GM23248 (cell line): ENCODE data around the gene MDH2. TPM values are rescaled to one million over a fixed set of nuclear protein-coding genes. Genes with fewer than 3 reads are reported as not detected.
"Not testable (repeated sequence)": the region's sequence is repeated elsewhere in the genome, so short reads cannot be mapped to it uniquely, and the experiment has no call there.

ENCODE experiments used
- DNase-seq: peaks from one replicate; pipeline ENCODE4 v3.0.0-alpha.2; 2015
- H2AFZ ChIP-seq: fragments of 200-600 bp; sonication (generic); 2 replicates; pipeline ENCODE4 v1.6.1; 2016; ENCODE audit warnings: antibody characterized with exemption
- H3F3A ChIP-seq: fragments of 200-600 bp; sonication (generic); 2 replicates; pipeline ENCODE4 v1.6.1; 2016; ENCODE audit warnings: mild to moderate bottlenecking, antibody characterized with exemption, mixed run types; ENCODE audit not compliant: insufficient read depth
- H3K27ac ChIP-seq: fragments of 200-600 bp; sonication (generic); 2 replicates; pipeline ENCODE4 v1.5.1; 2016; ENCODE audit warnings: mild to moderate bottlenecking
- H3K27me3 ChIP-seq: fragments of 200-600 bp; sonication (generic); replicated peaks from 2 replicates; pipeline ENCODE4 v1.6.1; 2016; ENCODE audit warnings: mild to moderate bottlenecking; ENCODE audit not compliant: insufficient read depth
- H3K36me3 ChIP-seq: fragments of 200-600 bp; sonication (generic); 2 replicates; pipeline ENCODE4 v1.6.1; 2016; ENCODE audit warnings: low read depth, mild to moderate bottlenecking
- H3K4me1 ChIP-seq: fragments of 200-600 bp; sonication (generic); 2 replicates; pipeline ENCODE4 v1.6.1; 2016; ENCODE audit warnings: mild to moderate bottlenecking; ENCODE audit not compliant: insufficient read depth
- H3K4me2 ChIP-seq: fragments of 200-600 bp; sonication (generic); one replicate; pipeline ENCODE4 v1.6.1; 2016; ENCODE audit warnings: mild to moderate bottlenecking; ENCODE audit not compliant: unreplicated experiment
- H3K4me3 ChIP-seq: fragments of 200-600 bp; sonication (generic); 2 replicates; pipeline ENCODE4 v1.5.1; 2016; ENCODE audit warnings: mild to moderate bottlenecking
- H3K79me2 ChIP-seq: fragments of 200-600 bp; sonication (generic); 2 replicates; pipeline ENCODE4 v1.6.1; 2016; ENCODE audit warnings: mild to moderate bottlenecking; ENCODE audit not compliant: insufficient read depth
- H3K9ac ChIP-seq: fragments of 200-600 bp; sonication (generic); 2 replicates; pipeline ENCODE4 v1.6.1; 2016; ENCODE audit warnings: mild to moderate bottlenecking
- H3K9me2 ChIP-seq: fragments of 200-600 bp; sonication (generic); 2 replicates; pipeline ENCODE4 v1.6.1; 2016; ENCODE audit warnings: mixed run types, mild to moderate bottlenecking, moderate library complexity; ENCODE audit not compliant: insufficient read depth
- H3K9me3 ChIP-seq: fragments of 200-600 bp; sonication (generic); one replicate; pipeline ENCODE4 v1.6.1; 2017; ENCODE audit warnings: low read depth
- H4K20me1 ChIP-seq: fragments of 200-600 bp; sonication (generic); 2 replicates; pipeline ENCODE4 v1.6.0; 2016; ENCODE audit not compliant: insufficient read depth
- EZH2 ChIP-seq: fragments of 200-600 bp; sonication (generic); IDR thresholded peaks from 2 replicates; pipeline ENCODE4 v1.6.1; 2018; ENCODE audit warnings: antibody characterized with exemption, mild to moderate bottlenecking; ENCODE audit not compliant: insufficient read depth, poor library complexity, severe bottlenecking
- EZH2phosphoT487 ChIP-seq: fragments of 200-600 bp; sonication (generic); IDR thresholded peaks from 2 replicates; pipeline ENCODE4 v1.6.1; 2018; ENCODE audit warnings: antibody characterized with exemption, moderate library complexity, mild to moderate bottlenecking, low read depth; ENCODE audit not compliant: insufficient read depth
- WGBS, 2 experiments: methylation state at CpG; one replicate each; pipeline ENCODE4 v1.1.6; 2015 to 2017; ENCODE audit warnings: low lambda C conversion rate in 2 of 2, low coverage in 1 of 2; ENCODE audit errors: missing lambda C conversion rate in 2 of 2; 5-methylcytosine and 5-hydroxymethylcytosine counted together
- in situ Hi-C: fragments of 300-500 bp; cut with MboI; formaldehyde crosslinking; loops from 2 replicates; pipeline ENCODE4 v1.15.0; 2020
- polyA plus RNA-seq: library from polyadenylated mRNA; unstranded; fragments of >200 nt; fragmentation: Nextera tagmentation; extraction: Ambion mirVana; gene quantifications from 2 replicates; pipeline ENCODE4 v1.2.1, GENCODE V29; 2016
- total RNA-seq: library from RNA; depleted of rRNA; stranded (reverse); fragments of >200 nt; shearing (Covaris generic); gene quantifications from 2 replicates; pipeline ENCODE4 v1.2.3, GENCODE V29; 2014

Gene MDH2
- total and polyA plus RNA-seq, 2 experiments from 2014 or later: 72.4 to 250 TPM

- Histone ChIP-seq H3K9me3 (no peaks in the 10 kb centered on the region), H2AFZ (no peak overlapping the region), H3F3A (peaks cover 28% of the 10 kb centered on the region), H3K4me1 (peaks cover 22% of the 10 kb centered on the region), H4K20me1 (no peaks in the 10 kb centered on the region; the same call in 1 of the 2 replicates), H3K9ac (no peak overlapping the region), H3K27ac (no peak overlapping the region), H3K4me2 (no peak overlapping the region), H3K27me3 (no peaks in the 10 kb centered on the region), H3K36me3 (peaks cover 50% of the 10 kb centered on the region), H3K4me3 (no peak overlapping the region), H3K79me2 (peaks cover 62% of the 10 kb centered on the region), H3K9me2 (no peaks in the 10 kb centered on the region)
- in situ Hi-C loops: no loop called here
- TF ChIP-seq EZH2phosphoT487 (no peak), EZH2 (no peak)
- no peak for DNase-seq
- WGBS, 2 experiments: 84 to 85% methylated on average over 11 of the region's 11 CpGs
Measured at GRCh38 chr7:76057813-76058145, 9.9 kb downstream of the MDH2 start.

- H3K27ac ChIP-seq, H3K4me3 ChIP-seq, H3K9me3 ChIP-seq, in situ Hi-C loops, DNase-seq, H3K9me2 ChIP-seq, H4K20me1 ChIP-seq, H3K27me3 ChIP-seq, H3K9ac ChIP-seq, H2AFZ ChIP-seq, H3K4me2 ChIP-seq: not testable (repeated sequence)
- Histone ChIP-seq H3K36me3 (peaks cover 50% of the 10 kb centered on the region), H3K79me2 (peaks cover 53% of the 10 kb centered on the region), H3F3A (peaks cover 18% of the 10 kb centered on the region), H3K4me1 (peaks cover 16% of the 10 kb centered on the region)
- 97% methylated on average over 7 of the region's 7 CpGs for WGBS, 2 experiments
Measured at GRCh38 chr7:76058745-76059144, 10.8 kb downstream of the MDH2 start.

GRCh38 chr7:76060842-76061241, 12.9 kb downstream of the MDH2 start:
- TF ChIP-seq EZH2 (no peak), EZH2phosphoT487 (no peak)
- Histone ChIP-seq H3K27me3 (no peaks in the 10 kb centered on the region), H3F3A (no peaks in the 10 kb centered on the region), H3K36me3 (peaks cover 54% of the 10 kb centered on the region; the same call in 1 of the 2 replicates), H3K9me2 (no peaks in the 10 kb centered on the region), H3K9ac (no peak overlapping the region), H2AFZ (no peak overlapping the region), H3K4me2 (no peak overlapping the region), H4K20me1 (no peaks in the 10 kb centered on the region; the same call in 1 of the 2 replicates), H3K27ac (no peak overlapping the region), H3K4me1 (no peaks in the 10 kb centered on the region), H3K4me3 (no peak overlapping the region), H3K9me3 (no peaks in the 10 kb centered on the region), H3K79me2 (peaks cover 32% of the 10 kb centered on the region)
- 39 to 43% methylated on average over 6 of the region's 6 CpGs for WGBS, 2 experiments
- in situ Hi-C loops: no loop called here
- DNase-seq: no peak

GRCh38 chr7:76062254-76062653, 14.3 kb downstream of the MDH2 start:
- H3K9me3 ChIP-seq: no peaks in the 10 kb centered on the region
- no peak overlapping the region for H3K27ac ChIP-seq
- H3K4me3 ChIP-seq: no peak overlapping the region
- TF ChIP-seq EZH2phosphoT487: no peak
- TF ChIP-seq EZH2: no peak
- WGBS, 2 experiments: 92 to 96% methylated on average over 15 of the region's 15 CpGs
- in situ Hi-C loops: no loop called here
- no peaks in the 10 kb centered on the region for H3K9me2 ChIP-seq
- no peaks in the 10 kb centered on the region; the same call in 1 of the 2 replicates for H4K20me1 ChIP-seq
- peaks cover 4% of the 10 kb centered on the region for H3F3A ChIP-seq
- DNase-seq: no peak
- H3K4me1 ChIP-seq: no peaks in the 10 kb centered on the region
- no peaks in the 10 kb centered on the region for H3K27me3 ChIP-seq
- H3K9ac ChIP-seq: no peak overlapping the region
- H3K36me3 ChIP-seq: peaks cover 41% of the 10 kb centered on the region; the same call in 1 of the 2 replicates
- no peak overlapping the region for H3K4me2 ChIP-seq
- no peak overlapping the region for H2AFZ ChIP-seq
- peaks cover 18% of the 10 kb centered on the region for H3K79me2 ChIP-seq

GRCh38 chr7:76063114-76063513, 15.2 kb downstream of the MDH2 start:
- Histone ChIP-seq H4K20me1 (no peaks in the 10 kb centered on the region), H3K9me2 (no peaks in the 10 kb centered on the region), H3K79me2 (peaks cover 9% of the 10 kb centered on the region), H3K4me3 (no peak overlapping the region), H3K36me3 (peaks cover 40% of the 10 kb centered on the region; the same call in 1 of the 2 replicates), H3F3A (peaks cover 10% of the 10 kb centered on the region), H3K9ac (no peak overlapping the region), H3K27ac (no peak overlapping the region), H3K4me1 (no peaks in the 10 kb centered on the region), H2AFZ (no peak overlapping the region), H3K27me3 (no peaks in the 10 kb centered on the region), H3K9me3 (no peaks in the 10 kb centered on the region), H3K4me2 (no peak overlapping the region)
- 93 to 95% methylated on average over 10 of the region's 10 CpGs for WGBS, 2 experiments
- in situ Hi-C loops: no loop called here
- TF ChIP-seq EZH2phosphoT487: no peak
- TF ChIP-seq EZH2: no peak
- no peak for DNase-seq
